Coronary artery (tissue), 2 donors: ENCODE results near the gene RNF182.
"Not testable (repeated sequence)": the region's sequence is repeated elsewhere in the genome, so short reads cannot be mapped to it uniquely, and the experiment has no call there.

ENCODE experiments used
- DNase-seq: peaks from one replicate; pipeline ENCODE4 v3.0.0-alpha.2; 2017; ENCODE audit warnings: low spot score
- H3K27ac ChIP-seq, 2 donors: fragments of 200-600 bp; sonication (generic); one replicate each; pipeline ENCODE4 v1.5.1; 2016 to 2019
- H3K4me3 ChIP-seq: fragments of 200-600 bp; sonication (generic); 2 replicates; pipeline ENCODE4 v1.5.1; 2016; ENCODE audit warnings: mild to moderate bottlenecking, moderate library complexity
- TF ChIP-seq, protein P1 (sequence below): fragments of 200-600 bp; sonication (generic); IDR thresholded peaks from one replicate; pipeline ENCODE4 v1.5.1; 2019; ENCODE audit warnings: antibody characterized with exemption

RNF182 gene, protein sequence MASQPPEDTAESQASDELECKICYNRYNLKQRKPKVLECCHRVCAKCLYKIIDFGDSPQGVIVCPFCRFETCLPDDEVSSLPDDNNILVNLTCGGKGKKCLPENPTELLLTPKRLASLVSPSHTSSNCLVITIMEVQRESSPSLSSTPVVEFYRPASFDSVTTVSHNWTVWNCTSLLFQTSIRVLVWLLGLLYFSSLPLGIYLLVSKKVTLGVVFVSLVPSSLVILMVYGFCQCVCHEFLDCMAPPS

DNA sequence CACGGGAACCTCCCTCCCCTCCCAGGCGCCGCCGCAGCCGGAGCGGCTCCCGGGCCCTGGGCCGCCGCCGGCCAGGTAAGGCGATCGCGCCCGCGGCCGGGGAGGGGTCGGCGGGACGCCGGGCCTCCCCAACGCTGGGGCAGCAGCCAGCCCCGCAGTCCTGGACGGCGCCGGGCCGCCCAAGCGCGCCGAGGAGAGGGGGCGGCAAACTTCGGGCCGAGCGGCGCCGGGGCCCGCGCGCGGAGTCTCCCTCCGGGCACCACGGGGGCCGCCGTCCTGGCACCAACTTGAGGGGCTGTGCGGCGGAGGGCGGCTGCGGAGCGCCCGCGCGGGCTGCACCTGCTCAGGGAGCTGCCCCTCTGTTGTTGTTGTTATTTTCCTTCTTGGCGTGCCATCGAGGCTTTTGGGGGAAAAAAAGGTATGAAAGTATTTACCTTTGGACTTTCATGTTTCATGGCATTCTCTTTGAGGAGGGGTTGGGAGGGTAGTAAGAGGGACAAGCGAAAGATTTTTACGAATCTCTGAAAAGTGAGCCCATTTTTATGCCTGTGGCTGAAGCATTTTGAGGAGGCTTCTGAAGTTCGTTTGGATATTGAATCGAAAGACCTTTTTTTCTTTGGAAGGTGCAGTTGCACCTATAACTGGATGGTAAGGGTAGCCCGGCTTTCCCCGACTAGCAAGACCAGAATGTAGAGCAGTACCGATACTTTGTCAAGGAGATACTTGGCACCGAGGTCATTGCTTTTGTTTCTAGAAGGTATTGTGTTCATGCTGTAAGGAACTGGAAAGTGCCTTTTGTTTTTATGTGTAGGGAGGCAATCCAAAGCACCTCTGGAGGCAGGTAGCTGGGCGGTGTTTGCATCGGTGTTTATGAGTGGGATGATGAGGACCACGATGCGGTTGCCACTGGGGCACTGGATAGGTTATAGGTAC, at the start of gene RNF182:
Gene RNF182, plus strand, starts transcription at position 4 of the 933 bp plus-strand sequence. CDS start 52,168 bp downstream, outside the sequence.
- H3K4me3 ChIP-seq = peak within 1 kb of the TSS; percentile 67
- peak within 1 kb of the TSS in 1 of 2 donors; percentile 12 for H3K27ac ChIP-seq
- no peak for DNase-seq
- TF ChIP-seq, protein P1, sequence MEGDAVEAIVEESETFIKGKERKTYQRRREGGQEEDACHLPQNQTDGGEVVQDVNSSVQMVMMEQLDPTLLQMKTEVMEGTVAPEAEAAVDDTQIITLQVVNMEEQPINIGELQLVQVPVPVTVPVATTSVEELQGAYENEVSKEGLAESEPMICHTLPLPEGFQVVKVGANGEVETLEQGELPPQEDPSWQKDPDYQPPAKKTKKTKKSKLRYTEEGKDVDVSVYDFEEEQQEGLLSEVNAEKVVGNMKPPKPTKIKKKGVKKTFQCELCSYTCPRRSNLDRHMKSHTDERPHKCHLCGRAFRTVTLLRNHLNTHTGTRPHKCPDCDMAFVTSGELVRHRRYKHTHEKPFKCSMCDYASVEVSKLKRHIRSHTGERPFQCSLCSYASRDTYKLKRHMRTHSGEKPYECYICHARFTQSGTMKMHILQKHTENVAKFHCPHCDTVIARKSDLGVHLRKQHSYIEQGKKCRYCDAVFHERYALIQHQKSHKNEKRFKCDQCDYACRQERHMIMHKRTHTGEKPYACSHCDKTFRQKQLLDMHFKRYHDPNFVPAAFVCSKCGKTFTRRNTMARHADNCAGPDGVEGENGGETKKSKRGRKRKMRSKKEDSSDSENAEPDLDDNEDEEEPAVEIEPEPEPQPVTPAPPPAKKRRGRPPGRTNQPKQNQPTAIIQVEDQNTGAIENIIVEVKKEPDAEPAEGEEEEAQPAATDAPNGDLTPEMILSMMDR = no peak

DNA sequence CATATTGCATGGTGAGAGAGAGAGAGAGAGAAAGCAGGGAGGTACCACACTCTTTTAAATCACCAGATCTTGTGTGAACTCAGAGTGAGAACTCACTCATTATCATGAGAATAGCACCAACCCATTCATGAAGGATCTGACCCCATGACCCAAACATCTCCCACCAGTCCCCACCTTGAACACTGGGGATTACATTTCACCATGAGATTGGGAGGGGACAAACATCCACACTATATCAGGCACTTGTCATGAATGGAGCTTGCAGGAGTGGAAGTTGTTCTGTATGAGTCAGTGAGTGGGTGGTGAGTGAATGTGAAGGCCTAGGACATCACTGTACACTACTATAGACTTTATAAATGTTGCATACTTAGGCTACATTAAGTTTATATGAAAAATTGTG, 47.7 kb upstream of the RNF182 start:
- H3K4me3 ChIP-seq = no peak overlapping the region
- no peak for DNase-seq
- no peak overlapping the region for H3K27ac ChIP-seq
- TF ChIP-seq, protein P1 = no peak

DNA sequence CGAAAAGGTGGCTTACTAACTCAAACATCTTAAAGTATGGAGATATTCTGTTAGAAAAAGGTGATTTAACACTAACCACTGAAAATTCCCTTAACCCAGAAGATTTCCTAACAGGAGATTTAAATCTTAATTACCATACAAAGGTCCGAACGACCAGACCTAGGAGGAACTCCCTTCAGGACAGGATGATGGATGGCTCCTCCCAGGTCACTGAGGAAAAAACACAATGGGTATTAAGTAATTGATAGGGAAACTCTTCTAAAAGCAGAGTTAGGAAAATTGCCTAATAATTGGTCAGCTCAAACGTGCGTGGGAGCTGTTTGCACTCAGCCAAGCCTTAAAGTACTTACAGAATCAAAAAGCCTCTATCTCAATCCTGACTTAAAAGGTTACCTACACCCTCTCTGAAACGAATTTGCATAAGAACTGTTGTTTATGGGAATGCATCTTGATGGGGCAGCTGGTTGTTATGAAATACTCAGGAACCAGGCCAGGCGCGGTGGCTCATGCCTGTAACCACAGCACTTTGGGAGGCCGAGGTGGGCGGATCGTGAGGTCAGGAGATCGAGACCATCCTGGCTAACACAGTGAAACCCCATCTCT, 44.6 kb upstream of the RNF182 start:
- DNase-seq = not testable (repeated sequence)

DNA sequence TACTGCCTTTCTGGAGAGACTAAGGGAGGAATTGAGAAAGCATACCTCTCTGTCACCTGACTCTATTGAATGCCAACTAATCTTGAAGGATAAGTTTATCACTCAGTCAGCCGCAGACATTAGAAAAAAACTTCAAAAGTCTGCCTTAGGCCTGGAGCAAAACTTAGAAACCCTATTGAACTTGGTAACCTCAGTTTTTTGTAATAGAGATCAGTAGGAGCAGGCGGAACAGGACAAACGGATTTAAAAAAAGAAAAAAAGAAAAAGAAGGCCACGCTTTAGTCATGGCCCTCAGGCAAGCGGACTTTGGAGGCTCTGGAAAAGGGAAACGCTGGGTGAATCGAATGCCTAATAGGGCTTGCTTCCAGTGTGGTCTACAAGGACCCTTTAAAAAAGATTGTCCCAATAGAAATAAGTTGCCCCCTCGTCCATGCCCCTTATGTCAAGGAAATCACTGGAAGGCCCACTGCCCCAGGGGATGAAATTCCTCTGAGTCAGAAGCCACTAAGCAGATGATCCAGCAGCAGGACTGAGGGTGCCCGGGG, 43.1 kb upstream of the RNF182 start:
- no peak overlapping the region for H3K27ac ChIP-seq
- no peak for DNase-seq
- TF ChIP-seq, protein P1 = no peak
- no peak overlapping the region for H3K4me3 ChIP-seq

More for the DNA sequence above, 44.6 kb upstream of the RNF182 start:
- H3K4me3 ChIP-seq, H3K27ac ChIP-seq: not testable (repeated sequence)

DNA sequence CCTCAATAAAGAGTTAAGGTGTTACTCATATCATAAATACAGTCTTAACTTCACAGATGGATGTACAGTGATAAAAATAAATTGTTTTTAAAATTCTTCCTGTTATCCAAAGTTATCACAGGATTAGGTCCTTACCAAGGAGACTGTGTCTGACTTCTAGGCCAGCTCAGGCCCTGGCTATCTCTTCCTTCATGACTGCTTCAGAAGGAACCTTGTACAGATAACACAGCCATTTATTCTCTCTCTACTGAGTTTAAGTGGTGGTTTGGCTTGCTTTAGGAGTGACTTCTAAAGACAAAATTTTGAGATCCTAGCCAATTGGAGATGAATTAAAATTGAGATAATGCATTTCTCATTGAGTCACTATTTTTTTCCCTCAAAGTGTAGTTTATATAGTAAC, 40.8 kb upstream of the RNF182 start:
- Histone ChIP-seq H3K4me3 (no peak overlapping the region), H3K27ac (no peak overlapping the region)
- TF ChIP-seq, protein P1 = no peak
- no peak for DNase-seq

DNA sequence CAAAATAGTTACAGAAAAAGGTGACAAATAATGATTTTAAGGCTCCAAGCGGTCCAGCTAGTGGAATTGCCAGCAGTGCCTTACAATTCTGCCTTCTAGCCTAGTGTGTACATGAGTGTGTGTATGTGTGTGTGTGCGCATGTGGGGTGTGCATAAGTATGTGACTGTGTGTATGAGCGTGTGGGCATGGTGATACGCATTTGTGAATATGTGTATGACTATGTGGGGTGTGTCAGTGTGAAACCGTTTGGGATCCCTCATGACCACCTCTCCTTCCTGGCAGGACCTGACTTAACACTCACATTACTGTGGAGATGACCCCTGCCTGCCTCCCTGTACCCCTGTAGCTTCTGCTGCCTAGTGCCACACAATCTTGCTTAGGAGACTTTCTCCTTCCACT, 40.4 kb upstream of the RNF182 start:
- no peak overlapping the region for H3K27ac ChIP-seq
- DNase-seq = no peak
- TF ChIP-seq, protein P1 = no peak
- H3K4me3 ChIP-seq = no peak overlapping the region

DNA sequence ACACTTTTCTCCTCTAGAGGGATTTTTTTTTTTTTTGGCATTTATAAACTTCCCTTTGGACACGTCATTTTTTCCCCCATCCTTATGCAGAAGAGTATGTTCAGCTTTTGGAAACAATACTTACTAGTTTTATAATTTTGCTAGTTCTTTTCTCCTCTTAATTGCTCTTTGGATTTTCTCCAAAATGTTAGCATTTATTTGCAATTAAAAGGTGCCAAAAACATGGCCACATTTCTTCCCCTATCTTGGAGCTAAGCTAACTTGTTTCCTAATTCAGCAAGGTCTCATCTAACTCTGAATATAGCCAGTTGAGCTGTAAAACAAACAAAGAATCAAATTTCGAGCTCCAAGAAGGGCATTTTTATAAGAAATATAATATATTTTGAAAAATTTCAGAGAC, 39.2 kb upstream of the RNF182 start:
- Histone ChIP-seq H3K4me3 (no peak overlapping the region), H3K27ac (no peak overlapping the region)
- DNase-seq = no peak
- TF ChIP-seq, protein P1 = no peak
